ENCODE measurements around the gene COMMD4. TPM values are rescaled to one million over a fixed set of nuclear protein-coding genes. Genes with fewer than 3 reads are reported as not detected.

The COMMD4 gene
- total and polyA plus RNA-seq, 8 donors: 38.5 to 183 (median 89.9) TPM

DNA sequence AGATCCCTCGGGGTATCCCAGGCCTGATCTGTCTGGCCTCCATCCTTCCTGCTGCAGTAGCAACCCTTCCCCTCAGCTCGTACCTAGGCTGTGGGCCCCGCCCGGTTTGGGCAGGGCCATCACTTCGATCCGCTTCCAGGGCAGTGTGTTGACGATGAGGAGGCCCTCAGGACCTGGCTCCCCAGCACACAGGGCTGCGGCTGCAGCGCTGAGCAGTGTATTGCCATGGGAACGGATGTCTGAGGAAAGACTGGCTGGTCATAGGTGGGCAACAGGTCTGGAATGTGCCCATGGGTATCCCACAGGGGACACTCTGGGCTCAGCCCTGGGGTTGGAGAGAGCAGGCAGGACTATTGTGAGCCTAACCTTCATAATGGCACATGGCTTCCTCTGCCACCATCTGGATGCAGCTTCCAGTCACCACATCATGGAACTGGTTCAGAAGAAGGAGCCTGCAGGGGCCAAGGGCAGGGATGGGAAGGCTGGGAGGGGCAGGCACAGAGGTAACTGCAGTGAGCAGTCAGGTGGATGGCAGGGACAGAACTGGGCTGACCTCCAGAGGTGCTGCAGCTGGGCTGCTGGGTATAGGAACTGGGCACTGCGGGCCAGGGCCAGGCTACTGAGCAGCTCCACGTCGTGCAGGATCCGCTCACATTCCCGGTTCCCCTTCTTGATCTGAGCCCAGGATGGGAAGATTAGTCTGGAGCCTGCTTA, 23.8 kb downstream of the COMMD4 start:
- Histone ChIP-seq H3K4me3 (no peak overlapping the region), H3K27ac (no peak overlapping the region), H3K27me3 (no peaks in the 10 kb centered on the region), H3K4me1 (no peaks in the 10 kb centered on the region), H3K9me3 (no peaks in the 10 kb centered on the region), H3K36me3 (peaks cover 70 to 100% (median 99%) of the 10 kb centered on the region in 4 donors)
- WGBS, 5 donors: 81 to 87% (median 85%) methylated on average over 11 to 15 of the region's 15 CpGs
- TF ChIP-seq EP300 (IDR thresholded peaks at IDR 0.05) (no peak), POLR2A (IDR thresholded peaks at IDR 0.05) (no peak), POLR2AphosphoS5 (IDR thresholded peaks at IDR 0.05) (no peak)
- TF ChIP-seq, protein P1, sequence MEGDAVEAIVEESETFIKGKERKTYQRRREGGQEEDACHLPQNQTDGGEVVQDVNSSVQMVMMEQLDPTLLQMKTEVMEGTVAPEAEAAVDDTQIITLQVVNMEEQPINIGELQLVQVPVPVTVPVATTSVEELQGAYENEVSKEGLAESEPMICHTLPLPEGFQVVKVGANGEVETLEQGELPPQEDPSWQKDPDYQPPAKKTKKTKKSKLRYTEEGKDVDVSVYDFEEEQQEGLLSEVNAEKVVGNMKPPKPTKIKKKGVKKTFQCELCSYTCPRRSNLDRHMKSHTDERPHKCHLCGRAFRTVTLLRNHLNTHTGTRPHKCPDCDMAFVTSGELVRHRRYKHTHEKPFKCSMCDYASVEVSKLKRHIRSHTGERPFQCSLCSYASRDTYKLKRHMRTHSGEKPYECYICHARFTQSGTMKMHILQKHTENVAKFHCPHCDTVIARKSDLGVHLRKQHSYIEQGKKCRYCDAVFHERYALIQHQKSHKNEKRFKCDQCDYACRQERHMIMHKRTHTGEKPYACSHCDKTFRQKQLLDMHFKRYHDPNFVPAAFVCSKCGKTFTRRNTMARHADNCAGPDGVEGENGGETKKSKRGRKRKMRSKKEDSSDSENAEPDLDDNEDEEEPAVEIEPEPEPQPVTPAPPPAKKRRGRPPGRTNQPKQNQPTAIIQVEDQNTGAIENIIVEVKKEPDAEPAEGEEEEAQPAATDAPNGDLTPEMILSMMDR (IDR thresholded peaks at IDR 0.05): no peak
- no peak for DNase-seq
- intact Hi-C loops (cut with DNase I; ENCODE audit: low total_unique reads): no loop called here

DNA sequence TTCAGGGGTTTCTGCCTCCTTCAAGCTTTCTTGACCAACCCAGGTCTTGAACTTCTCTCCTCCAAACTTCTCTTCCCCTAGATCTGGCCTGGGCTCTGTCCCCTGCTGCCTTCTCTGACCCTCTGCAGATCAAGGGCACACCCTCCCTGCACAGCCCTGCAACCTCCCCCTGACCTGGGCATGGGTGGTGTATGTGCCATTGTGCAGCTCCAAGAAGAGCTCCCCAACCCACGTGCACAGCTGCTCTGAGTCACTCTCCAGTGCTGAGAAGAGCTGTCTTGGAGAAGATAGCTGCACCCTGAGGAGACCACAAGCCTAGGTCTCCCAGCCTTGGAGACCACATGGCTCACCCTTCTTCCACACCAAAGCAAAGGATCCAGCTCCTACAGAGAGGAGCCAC, 24.5 kb downstream of the COMMD4 start:
- H3K36me3 ChIP-seq: peaks cover 69 to 100% (median 99%) of the 10 kb centered on the region in 4 donors
- H3K27me3 ChIP-seq: no peaks in the 10 kb centered on the region
- no peaks in the 10 kb centered on the region for H3K4me1 ChIP-seq
- intact Hi-C loops (cut with DNase I; ENCODE audit: low total_unique reads): no loop called here
- H3K27ac ChIP-seq: no peak overlapping the region
- H3K4me3 ChIP-seq: no peak overlapping the region
- 60 to 75% (median 64%) methylated on average over 1 of the region's 1 CpG; no CpG with 5 or more reads in 1 of the 5 donors for WGBS, 5 donors
- no peaks in the 10 kb centered on the region for H3K9me3 ChIP-seq
- TF ChIP-seq POLR2A (IDR thresholded peaks at IDR 0.05): no peak
- TF ChIP-seq POLR2AphosphoS5 (IDR thresholded peaks at IDR 0.05): no peak
- no peak for DNase-seq

DNA sequence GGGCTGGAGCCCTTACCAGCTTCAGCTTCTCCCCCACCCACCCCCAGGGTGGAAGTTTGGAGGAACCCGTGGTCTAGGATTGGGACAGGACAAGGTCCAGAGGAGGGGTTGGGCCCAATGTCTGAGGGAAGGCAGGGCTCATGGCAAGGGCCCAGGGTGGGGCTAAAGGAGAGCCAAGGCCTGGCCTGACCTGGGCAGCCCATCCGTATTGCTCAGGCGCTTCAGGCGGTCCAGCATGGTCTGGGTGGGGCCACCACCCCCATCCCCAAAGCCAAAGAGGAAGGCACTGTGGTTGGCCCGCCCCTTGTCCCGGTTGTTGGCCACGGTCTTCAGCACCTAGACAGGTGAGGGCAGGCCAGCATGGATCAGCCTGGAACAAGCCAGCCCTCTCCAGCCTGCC, 25.0 kb downstream of the COMMD4 start:
- TF ChIP-seq POLR2A (IDR thresholded peaks at IDR 0.05) (no peak), POLR2AphosphoS5 (IDR thresholded peaks at IDR 0.05) (no peak), EP300 (IDR thresholded peaks at IDR 0.05) (no peak)
- TF ChIP-seq, protein P1 (IDR thresholded peaks at IDR 0.05): no peak
- H3K4me1 ChIP-seq: no peaks in the 10 kb centered on the region
- no peak overlapping the region for H3K27ac ChIP-seq
- H3K27me3 ChIP-seq: no peaks in the 10 kb centered on the region
- no peaks in the 10 kb centered on the region for H3K9me3 ChIP-seq
- 84 to 89% (median 86%) methylated on average over 3 to 7 of the region's 7 CpGs for WGBS, 5 donors
- H3K36me3 ChIP-seq: peaks cover 67 to 100% (median 99%) of the 10 kb centered on the region in 4 donors
- H3K4me3 ChIP-seq: no peak overlapping the region
- DNase-seq: no peak
- intact Hi-C loops (cut with DNase I; ENCODE audit: low total_unique reads): no loop called here

DNA sequence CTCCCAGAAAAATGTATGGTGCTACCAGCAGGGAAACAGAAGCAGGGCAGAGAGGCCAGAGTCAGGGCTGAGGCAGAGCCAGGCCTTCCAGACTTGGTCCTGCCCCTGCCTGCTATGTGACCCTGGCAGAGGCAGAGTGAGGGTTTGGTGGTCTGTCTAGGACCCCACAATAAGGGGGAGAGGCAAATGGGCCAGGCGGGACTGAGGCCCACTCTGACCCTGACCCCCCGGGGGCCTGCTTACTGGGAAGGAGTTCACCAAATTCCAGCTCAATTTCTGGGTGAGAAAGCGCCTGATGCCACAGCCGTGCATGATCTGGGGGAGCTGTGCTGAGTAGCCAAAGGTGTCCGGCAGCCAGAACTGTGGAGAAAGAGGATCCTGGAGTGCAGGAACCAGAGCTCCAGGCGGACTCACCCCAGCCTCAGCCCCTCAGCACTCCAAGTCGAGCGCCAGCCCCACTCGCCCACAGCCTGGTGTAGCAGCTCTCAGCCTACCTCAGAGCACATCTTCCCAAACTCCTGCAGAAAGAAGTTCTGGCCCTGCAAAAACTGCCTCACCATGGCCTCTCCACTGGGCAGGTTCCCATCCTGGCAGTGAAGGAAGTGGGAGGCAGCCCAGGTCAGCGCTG, 25.6 kb downstream of the COMMD4 start:
- intact Hi-C loops (cut with DNase I; ENCODE audit: low total_unique reads): no loop called here
- WGBS, 5 donors: 96 to 99% (median 96%) methylated on average over 9 to 10 of the region's 10 CpGs
- H3K36me3 ChIP-seq: peaks cover 67 to 100% (median 99%) of the 10 kb centered on the region in 4 donors

More for the DNA sequence above, 25.6 kb downstream of the COMMD4 start:
- DNase-seq: no peak
- H3K4me1 ChIP-seq: peaks cover 0 to 1% (median under 1%) of the 10 kb centered on the region in 4 donors
- no peaks in the 10 kb centered on the region for H3K27me3 ChIP-seq
- no peak overlapping the region for H3K27ac ChIP-seq
- no peak for TF ChIP-seq EP300 (IDR thresholded peaks at IDR 0.05)
- TF ChIP-seq, protein P1 (IDR thresholded peaks at IDR 0.05): no peak
- no peak for TF ChIP-seq POLR2A (IDR thresholded peaks at IDR 0.05)
- no peak for TF ChIP-seq POLR2AphosphoS5 (IDR thresholded peaks at IDR 0.05)
- H3K9me3 ChIP-seq: no peaks in the 10 kb centered on the region
- no peak overlapping the region for H3K4me3 ChIP-seq

All from stomach (tissue), 9 donors.